GM19467 (cell line): ENCODE measurements around the gene BMPR1A.

Source experiments
- ATAC-seq: cut with Tn5 transposase; IDR thresholded peaks from one replicate; pipeline ENCODE4 v1.9.1; 2021; ENCODE audit warnings: mild to moderate bottlenecking, moderate library complexity; ENCODE audit not compliant: unreplicated experiment

BMPR1A gene

GRCh38 chr10:86870679-86871078 lies 114.3 kb downstream of the BMPR1A start:
- no peak for ATAC-seq

GRCh38 chr10:86871563-86872183 lies 115.3 kb downstream of the BMPR1A start:
- ATAC-seq = no peak

GRCh38 chr10:86872757-86873156 lies 116.3 kb downstream of the BMPR1A start:
- no peak for ATAC-seq

- no peak for ATAC-seq
Observed at GRCh38 chr10:86876748-86877147, 120.3 kb downstream of the BMPR1A start.

- no peak for ATAC-seq
Observed at GRCh38 chr10:86878983-86879713, 122.7 kb downstream of the BMPR1A start.

GRCh38 chr10:86880971-86881370 lies 124.6 kb downstream of the BMPR1A start:
- ATAC-seq = no peak

GRCh38 chr10:86888585-86889381 lies 132.4 kb downstream of the BMPR1A start:
- peak; percentile 97 for ATAC-seq

GRCh38 chr10:86889997-86890396 lies 133.6 kb downstream of the BMPR1A start:
- ATAC-seq = no peak

GRCh38 chr10:86898511-86898910 lies 142.1 kb downstream of the BMPR1A start:
- no peak for ATAC-seq

- no peak for ATAC-seq
Observed at GRCh38 chr10:86899132-86899531, 142.7 kb downstream of the BMPR1A start.

- ATAC-seq = no peak
Observed at GRCh38 chr10:86899670-86900276, 143.4 kb downstream of the BMPR1A start.

- ATAC-seq = no peak
Observed at GRCh38 chr10:86900955-86901354, 144.5 kb downstream of the BMPR1A start.

- no peak for ATAC-seq
Observed at GRCh38 chr10:86904600-86904999, 148.2 kb downstream of the BMPR1A start.

GRCh38 chr10:86905429-86905828 lies 149.0 kb downstream of the BMPR1A start:
- ATAC-seq = no peak

- no peak for ATAC-seq
Observed at GRCh38 chr10:86914734-86915133, 158.3 kb downstream of the BMPR1A start.

- no peak for ATAC-seq
Observed at GRCh38 chr10:86918022-86918471, 161.6 kb downstream of the BMPR1A start.

- ATAC-seq = no peak
Observed at GRCh38 chr10:86922553-86922961, 166.1 kb downstream of the BMPR1A start.

- no peak for ATAC-seq
Observed at GRCh38 chr10:86929468-86930380, 173.3 kb downstream of the BMPR1A start.

- no peak for ATAC-seq
Observed at GRCh38 chr10:86931872-86932271, 175.5 kb downstream of the BMPR1A start.

- no peak for ATAC-seq
Observed at GRCh38 chr10:86932674-86933073, 176.3 kb downstream of the BMPR1A start.
